GM21390 (cell line): ENCODE results near the gene HLA-DQB1.

Experiments
- ATAC-seq: cut with Tn5 transposase; IDR thresholded peaks from one replicate; pipeline ENCODE4 v1.9.1; 2021; ENCODE audit not compliant: unreplicated experiment

HLA-DQB1 gene

DNA sequence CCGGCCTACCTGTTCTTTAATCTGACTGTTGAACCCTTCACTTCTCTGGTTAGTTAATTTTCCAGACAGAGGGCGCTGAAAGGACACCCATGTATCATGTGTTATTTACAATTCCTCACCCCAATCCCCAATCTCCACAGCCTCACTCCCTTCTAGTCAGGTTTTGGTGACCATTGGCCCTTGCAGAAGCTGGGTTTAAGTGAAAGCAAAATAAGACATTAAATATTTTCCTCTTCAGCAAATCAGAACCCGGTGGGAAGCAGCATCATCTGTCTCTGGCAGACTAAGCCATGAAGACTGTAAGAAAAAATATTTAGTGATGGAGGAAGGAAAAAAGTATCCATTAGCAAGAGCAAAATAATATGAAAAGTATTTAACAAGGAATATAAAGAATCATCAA, 38.6 kb downstream of the HLA-DQB1 start:
- no peak for ATAC-seq

DNA sequence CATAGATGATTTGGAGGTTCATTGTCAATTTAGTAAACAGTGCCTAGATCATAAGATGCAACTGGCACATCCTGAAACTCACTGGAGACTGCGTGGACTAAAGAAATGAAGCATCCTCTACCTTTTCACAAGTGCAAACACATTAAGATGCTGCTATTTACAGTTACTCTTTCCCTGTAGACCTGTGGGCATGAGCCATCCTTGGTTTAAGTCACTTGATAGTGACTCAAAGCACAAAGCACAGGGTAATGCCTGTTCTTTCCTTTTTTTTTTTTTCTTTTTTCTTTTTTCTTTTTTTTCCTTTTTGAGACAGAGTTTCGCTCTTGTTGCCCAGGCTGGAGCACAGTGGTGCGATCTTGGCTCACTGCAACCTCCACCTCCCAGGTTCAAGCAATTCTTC, 39.2 kb downstream of the HLA-DQB1 start:
- no peak for ATAC-seq

- no peak for ATAC-seq
Observed at GRCh38 chr6:32625137-32625536, 41.3 kb downstream of the HLA-DQB1 start.

DNA sequence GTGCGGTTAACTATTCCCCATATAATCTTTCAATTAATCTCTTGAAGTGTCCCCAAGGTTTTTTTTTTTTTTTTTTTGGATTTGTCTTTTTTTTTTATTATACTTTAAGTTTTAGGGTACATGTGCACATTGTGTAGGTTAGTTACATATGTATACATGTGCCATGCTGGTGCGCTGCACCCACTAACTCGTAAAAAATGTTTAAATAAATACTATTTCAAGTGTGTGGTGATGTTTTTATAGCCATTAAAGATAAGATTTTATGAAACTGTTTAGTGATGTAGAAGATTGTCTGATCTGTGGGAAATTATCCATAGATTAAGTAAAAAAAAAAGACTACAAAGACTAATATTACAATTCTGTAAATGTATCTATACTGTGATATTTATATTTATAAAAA, 41.9 kb downstream of the HLA-DQB1 start:
- no peak for ATAC-seq

GRCh38 chr6:32623693-32624092, 42.8 kb downstream of the HLA-DQB1 start:
- ATAC-seq, result no peak

DNA sequence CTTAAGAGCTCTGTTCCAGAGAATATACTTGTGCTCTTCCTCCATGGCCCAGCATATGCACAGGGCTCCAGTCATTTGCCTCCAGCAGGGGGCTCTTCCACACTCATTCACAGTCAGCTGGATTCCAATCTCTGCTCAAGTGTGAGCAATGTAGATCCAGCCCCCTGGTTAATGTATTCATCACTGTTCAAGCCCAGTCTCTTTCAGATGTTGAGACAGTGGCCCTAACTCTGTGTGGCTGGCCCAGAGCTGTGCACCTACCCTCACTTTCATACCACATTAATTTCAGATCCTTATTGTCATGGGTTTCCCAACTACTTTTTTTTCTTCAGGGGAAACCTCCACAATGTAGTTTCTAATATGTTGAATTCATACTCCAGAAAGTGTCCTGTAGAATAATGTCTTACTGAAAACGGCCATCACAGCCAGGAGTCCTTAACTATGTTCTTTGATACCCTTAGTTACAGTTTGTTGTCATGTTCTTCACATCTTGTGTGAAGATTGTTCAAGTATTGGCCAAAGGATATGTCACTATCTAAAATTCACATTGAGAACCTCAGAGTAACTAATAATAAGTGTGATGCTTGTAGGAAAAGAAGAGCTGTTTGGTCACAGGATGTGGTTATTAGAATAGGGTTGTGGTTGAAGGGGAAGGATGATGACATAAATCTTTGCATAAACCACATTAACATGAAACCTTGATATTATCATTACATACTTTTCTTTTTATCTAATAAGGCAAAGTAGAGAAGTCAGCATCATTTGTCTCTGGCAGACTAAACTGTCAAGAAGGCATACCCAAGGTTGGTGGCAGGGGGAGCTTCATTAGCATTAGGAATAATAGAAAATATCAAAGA, 43.7 kb downstream of the HLA-DQB1 start:
- peak; percentile 59 for ATAC-seq

DNA sequence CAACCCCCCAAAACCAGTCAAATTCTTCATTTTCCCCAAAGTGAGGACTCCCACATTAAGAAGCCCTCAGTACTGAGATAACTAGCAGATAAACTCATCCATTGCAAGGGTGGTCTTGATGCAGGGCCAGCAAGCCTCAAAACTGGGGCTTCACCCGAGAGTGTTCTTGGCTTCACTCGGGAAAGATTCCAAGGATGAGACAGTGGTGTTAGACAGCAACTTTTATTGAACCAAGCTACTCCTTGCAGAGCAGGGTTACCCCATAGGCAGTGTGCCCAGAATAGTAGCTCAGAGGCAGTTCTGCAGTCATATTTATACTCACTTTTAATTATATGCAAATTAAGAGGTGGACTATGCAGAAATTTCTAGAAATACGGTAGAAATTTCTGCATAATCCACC, 45.1 kb downstream of the HLA-DQB1 start:
- no peak for ATAC-seq

DNA sequence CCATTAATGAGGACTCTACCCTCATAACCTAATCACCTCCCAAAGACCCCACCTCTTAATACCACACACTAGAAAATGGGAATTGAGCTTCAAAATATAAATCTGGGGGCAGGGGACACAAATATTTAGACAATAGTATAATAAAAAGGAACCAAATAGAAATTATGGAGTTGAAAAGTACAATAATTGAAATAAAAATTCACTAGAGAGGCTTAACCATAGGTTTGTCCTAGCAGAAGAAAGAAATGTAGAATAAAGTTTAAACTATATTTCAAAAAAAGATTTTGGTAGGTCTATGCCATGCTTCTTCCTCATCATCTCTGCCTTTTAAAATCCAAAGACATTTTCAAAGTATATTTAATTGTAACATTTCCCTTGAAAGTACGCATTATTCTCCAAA, 48.7 kb downstream of the HLA-DQB1 start:
- ATAC-seq, result no peak

- ATAC-seq, result no peak
Observed at GRCh38 chr6:32615885-32616532, 50.4 kb downstream of the HLA-DQB1 start.

GRCh38 chr6:32614366-32615081, 51.9 kb downstream of the HLA-DQB1 start:
- no peak for ATAC-seq

DNA sequence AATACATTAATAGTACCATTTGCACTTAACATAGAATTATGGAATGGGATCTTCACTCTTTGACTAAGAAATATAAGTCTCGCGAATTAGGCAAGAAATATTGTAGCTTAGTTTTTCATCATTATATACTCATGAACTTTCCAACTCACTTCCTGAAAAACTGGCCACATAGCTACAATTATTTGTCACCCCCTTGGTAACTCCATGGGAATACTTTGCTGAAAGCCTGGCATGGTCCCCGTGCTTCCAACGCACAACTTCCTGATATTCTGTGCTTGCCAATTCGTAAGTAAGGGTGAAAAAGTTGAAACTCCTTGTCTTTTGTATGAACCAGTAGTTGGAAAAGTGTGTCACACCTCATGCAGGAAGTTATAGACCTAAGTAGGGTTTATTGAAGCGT, 53.0 kb downstream of the HLA-DQB1 start:
- ATAC-seq, result no peak

DNA sequence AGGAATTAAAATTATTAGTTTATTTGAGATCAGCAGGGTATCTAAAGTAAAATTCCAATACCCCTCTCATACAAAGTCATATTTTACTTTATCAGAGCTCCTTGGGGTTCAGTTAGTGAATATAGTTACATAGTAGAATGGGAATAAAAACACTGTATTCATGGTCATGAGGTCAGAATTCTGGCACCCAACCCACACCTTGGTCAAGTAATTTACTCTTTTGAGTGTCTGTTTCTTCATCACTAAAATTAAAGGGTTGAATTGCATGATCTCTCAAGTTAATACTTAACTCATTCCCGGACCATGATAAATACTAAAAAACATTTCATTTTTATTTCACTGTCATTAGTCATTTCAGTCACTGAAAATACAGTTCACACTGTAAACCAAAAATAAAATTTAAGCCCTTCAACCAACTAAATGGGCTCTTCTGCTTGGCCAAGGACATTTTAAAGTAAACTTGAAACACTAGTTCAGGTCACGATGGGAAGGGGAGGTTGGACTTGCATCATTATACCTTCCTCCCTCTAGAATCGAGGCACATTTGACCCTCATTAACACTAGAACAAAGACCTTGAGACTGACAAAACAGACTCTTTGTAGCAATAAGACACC, 55.7 kb downstream of the HLA-DQB1 start:
- no peak for ATAC-seq

DNA sequence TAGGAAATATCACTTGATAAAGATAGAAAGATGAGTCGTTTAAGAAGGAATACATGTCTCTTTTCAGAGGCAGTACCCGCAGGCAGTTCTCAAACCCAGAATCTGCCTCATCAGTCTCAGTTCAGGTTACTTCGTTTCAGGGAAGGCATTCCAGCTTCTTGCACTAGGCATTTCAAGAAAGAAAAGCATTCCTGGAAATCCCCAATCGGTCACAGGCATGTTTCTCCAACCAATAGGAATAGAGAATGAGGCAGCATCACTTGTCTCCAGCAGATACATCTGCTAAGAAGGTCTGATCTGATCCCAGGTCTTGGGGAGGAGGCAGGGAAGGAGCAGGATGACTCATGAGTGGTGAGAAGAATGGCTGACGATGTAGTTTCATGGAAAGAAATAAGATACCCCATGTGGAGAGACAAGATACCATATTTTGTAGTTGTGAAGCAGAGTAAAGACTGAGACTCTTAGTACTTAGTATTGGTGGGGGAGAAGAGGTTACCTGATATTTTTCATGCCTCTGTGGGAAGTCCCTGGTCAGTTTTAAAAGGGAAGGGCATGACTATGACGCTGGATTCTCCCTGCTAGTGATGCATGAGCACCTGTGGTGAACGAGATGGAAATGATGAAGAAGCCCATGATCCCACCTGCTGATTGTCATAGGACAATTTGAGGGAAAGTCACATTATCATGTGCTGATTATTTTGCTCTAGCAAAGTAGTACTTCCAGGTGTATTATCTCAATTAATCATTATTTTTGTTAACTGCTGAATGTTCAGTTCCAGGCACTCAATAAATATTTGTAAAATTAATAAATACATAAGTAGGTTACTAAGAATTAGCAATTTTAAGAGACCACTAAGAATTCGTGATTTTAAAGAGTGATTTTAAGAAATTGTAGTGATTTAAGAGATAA, 56.5 kb downstream of the HLA-DQB1 start:
- ATAC-seq, result peak; percentile 88
